CD4-positive, alpha-beta T cell treated with Interferon gamma for 1 hour (primary cell): Measurements from ENCODE around the gene DOK3.

Experiments used
- DNase-seq: peaks from one replicate; pipeline ENCODE4 v3.0.0-alpha.2; 2020

Gene DOK3

GRCh38 chr5:177509381-177509951 lies at the start of gene DOK3:
TSS of gene DOK3 (minus strand) at chr5:177509826. CDS start at chr5:177509540, 286 bp downstream.
- DNase-seq, result peak; percentile 37

GRCh38 chr5:177557796-177558195 lies 48.2 kb upstream of the DOK3 start:
- DNase-seq, result no peak

- DNase-seq, result no peak
These were observed 47.5 kb upstream of the DOK3 start for GRCh38 chr5:177557041-177557647.

- no peak for DNase-seq
These were observed 46.0 kb upstream of the DOK3 start for GRCh38 chr5:177555665-177556064.

- no peak for DNase-seq
These were observed 45.6 kb upstream of the DOK3 start for GRCh38 chr5:177555228-177555627.

- DNase-seq, result peak; percentile 93
These were observed 45.0 kb upstream of the DOK3 start, which contains the start of gene FAM193B for GRCh38 chr5:177554474-177555111. TSS of gene FAM193B (minus strand) at chr5:177554563. CDS start at chr5:177554458, 105 bp downstream.

GRCh38 chr5:177553671-177554429 lies 44.2 kb upstream of the DOK3 start:
- no peak for DNase-seq

GRCh38 chr5:177552839-177553455 lies 43.3 kb upstream of the DOK3 start:
- DNase-seq, result no peak

GRCh38 chr5:177550122-177550521 lies 40.5 kb upstream of the DOK3 start:
- no peak for DNase-seq

- DNase-seq, result no peak
These were observed 38.9 kb upstream of the DOK3 start for GRCh38 chr5:177548495-177548894.

- DNase-seq, result no peak
These were observed 38.1 kb upstream of the DOK3 start for GRCh38 chr5:177547736-177548135.

- DNase-seq, result no peak
These were observed 36.7 kb upstream of the DOK3 start for GRCh38 chr5:177546258-177546741.

GRCh38 chr5:177545487-177546257 lies 36.0 kb upstream of the DOK3 start:
- DNase-seq, result peak; percentile 38

GRCh38 chr5:177542816-177543465 lies 33.3 kb upstream of the DOK3 start:
- DNase-seq, result no peak

GRCh38 chr5:177540438-177540837 lies 30.8 kb upstream of the DOK3 start:
- DNase-seq, result no peak

GRCh38 chr5:177539411-177539810 lies 29.8 kb upstream of the DOK3 start:
- DNase-seq, result no peak

- no peak for DNase-seq
These were observed 29.2 kb upstream of the DOK3 start for GRCh38 chr5:177538876-177539275.

GRCh38 chr5:177537389-177538361 lies 28.0 kb upstream of the DOK3 start:
- DNase-seq, result no peak

GRCh38 chr5:177536386-177536785 lies 26.8 kb upstream of the DOK3 start:
- no peak for DNase-seq

GRCh38 chr5:177535125-177535524 lies 25.5 kb upstream of the DOK3 start:
- no peak for DNase-seq
